Ishikawa (cell line): ENCODE measurements around the gene CTTNBP2NL.

Experiments used
- CEBPB ChIP-seq: IDR thresholded peaks from 2 replicates; pipeline ENCODE4 v1.6.1; 2012
- CREB1 ChIP-seq: IDR thresholded peaks from 2 replicates; pipeline ENCODE4 v1.6.1; 2012; ENCODE audit warnings: low read depth
- EGR1 ChIP-seq: IDR thresholded peaks from 2 replicates; pipeline ENCODE4 v1.6.1; 2012
- EP300 ChIP-seq: IDR thresholded peaks from 2 replicates; pipeline ENCODE4 v1.6.1; 2012; ENCODE audit warnings: borderline replicate concordance
- FOXM1 ChIP-seq: IDR thresholded peaks from 2 replicates; pipeline ENCODE4 v1.6.1; 2012; ENCODE audit warnings: low read depth, borderline replicate concordance
- NFIC ChIP-seq: IDR thresholded peaks from 2 replicates; pipeline ENCODE4 v1.6.1; 2012
- RAD21 ChIP-seq: IDR thresholded peaks from 2 replicates; pipeline ENCODE4 v1.6.1; 2012; ENCODE audit warnings: low read depth
- TAF1 ChIP-seq: IDR thresholded peaks from 2 replicates; pipeline ENCODE4 v1.6.1; 2012; ENCODE audit warnings: low read depth, mild to moderate bottlenecking
- TCF12 ChIP-seq: IDR thresholded peaks from 2 replicates; pipeline ENCODE4 v1.6.1; 2012; ENCODE audit warnings: low read depth
- TEAD4 ChIP-seq: IDR thresholded peaks from 2 replicates; pipeline ENCODE4 v1.6.1; 2012
- YY1 ChIP-seq: IDR thresholded peaks from 2 replicates; pipeline ENCODE4 v1.6.1; 2012; ENCODE audit warnings: low read depth
- ZBTB7A ChIP-seq: IDR thresholded peaks from 2 replicates; pipeline ENCODE4 v1.6.1; 2012; ENCODE audit warnings: low read depth
- TF ChIP-seq, protein P1 (sequence below): IDR thresholded peaks from 2 replicates; pipeline ENCODE4 v1.6.1; 2012
- TF ChIP-seq, protein P2 (sequence below): IDR thresholded peaks from 2 replicates; pipeline ENCODE4 v1.6.1; 2012
- TF ChIP-seq, protein P3 (sequence below): IDR thresholded peaks from 2 replicates; pipeline ENCODE4 v1.6.1; 2012; ENCODE audit warnings: low read depth, mild to moderate bottlenecking

Gene CTTNBP2NL, protein sequence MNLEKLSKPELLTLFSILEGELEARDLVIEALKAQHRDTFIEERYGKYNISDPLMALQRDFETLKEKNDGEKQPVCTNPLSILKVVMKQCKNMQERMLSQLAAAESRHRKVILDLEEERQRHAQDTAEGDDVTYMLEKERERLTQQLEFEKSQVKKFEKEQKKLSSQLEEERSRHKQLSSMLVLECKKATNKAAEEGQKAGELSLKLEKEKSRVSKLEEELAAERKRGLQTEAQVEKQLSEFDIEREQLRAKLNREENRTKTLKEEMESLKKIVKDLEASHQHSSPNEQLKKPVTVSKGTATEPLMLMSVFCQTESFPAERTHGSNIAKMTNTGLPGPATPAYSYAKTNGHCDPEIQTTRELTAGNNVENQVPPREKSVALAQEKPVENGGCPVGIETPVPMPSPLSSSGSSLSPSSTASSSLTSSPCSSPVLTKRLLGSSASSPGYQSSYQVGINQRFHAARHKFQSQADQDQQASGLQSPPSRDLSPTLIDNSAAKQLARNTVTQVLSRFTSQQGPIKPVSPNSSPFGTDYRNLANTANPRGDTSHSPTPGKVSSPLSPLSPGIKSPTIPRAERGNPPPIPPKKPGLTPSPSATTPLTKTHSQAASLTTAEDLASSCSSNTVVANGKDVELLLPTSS

DNA sequence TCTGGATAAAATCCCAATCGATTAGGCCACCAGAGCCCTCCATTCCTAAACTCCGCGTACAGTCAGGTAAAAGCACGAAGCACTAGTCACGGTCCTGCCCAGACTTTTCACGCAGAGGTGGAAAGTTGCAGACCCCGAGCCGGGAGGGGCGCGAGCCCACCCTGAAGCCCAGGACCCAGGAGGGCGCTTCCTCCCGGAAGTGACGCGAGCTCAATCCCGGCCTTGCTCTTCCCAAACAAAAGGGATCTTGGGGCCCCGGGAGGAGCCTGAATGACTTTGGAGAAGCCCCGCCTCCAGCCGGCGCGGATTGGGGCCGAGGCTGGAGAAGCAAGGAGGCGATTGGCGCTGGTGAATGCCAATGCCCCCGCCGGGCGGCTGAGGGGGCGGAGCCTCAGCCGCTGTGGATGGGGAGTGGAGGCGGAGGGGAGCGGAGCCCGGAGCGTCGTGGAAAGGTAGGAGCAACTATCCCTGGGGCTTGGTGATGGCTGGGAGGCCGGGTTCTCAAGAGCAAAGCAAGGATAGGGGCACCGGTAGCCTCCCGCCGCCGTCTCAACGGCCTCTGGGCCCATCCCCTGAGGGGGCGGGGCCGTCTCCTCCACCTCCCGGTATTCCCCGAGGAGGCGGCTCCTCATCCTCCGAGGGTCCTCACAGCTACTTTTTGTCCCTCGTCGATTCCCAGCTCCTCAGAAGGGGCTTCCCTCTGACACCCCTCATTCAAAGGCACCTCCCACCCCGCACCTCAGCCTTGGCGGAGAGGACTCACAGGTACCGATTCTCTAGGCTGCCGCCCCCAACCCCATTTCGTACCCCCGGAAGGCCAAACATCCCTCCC, at the start of gene CTTNBP2NL:
Gene CTTNBP2NL (plus strand): TSS at position 394 of the 832 bp plus-strand sequence. CDS start 19,952 bp downstream, outside the sequence.
- TF ChIP-seq TEAD4 (no peak), TCF12 (no peak; the same call in 1 of the 2 replicates), TAF1 (peak; percentile 64), ZBTB7A (peak; percentile 99), EGR1 (0 out of 2 replicates have a peak, but pooled peaks have one; percentile 49), CREB1 (peak; percentile 63)
- TF ChIP-seq, protein P1, sequence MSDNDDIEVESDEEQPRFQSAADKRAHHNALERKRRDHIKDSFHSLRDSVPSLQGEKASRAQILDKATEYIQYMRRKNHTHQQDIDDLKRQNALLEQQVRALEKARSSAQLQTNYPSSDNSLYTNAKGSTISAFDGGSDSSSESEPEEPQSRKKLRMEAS, result peak; percentile 38; the same call in 1 of the 2 replicates

DNA sequence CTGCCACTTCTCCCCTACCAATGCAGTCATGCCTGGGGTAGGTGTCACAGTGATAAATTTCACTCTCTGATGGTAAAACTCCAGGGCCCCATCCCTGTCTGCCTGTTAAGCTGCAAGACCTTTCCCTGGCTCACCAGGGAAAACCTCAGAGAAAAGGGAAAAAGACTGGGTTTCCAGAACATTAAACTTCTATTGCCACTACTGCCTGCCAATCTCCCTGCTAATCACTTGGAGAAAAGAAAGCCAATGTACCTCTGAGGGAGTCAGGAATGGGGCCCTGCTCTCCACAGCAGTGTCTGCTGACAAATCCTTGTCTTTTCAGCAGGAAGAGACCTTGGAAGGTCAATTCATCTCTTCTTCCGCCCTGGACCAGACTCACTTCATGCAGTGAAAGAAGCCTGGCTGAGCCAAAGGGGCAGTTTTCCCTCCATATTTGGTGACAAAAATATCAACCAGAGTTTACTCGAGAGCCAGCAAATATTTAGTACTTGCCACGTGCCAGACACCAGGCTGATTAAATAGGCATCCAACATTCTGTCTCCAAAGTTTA, 49.1 kb upstream of the CTTNBP2NL start:
- TF ChIP-seq, protein P1, result no peak
- TF ChIP-seq, protein P2, sequence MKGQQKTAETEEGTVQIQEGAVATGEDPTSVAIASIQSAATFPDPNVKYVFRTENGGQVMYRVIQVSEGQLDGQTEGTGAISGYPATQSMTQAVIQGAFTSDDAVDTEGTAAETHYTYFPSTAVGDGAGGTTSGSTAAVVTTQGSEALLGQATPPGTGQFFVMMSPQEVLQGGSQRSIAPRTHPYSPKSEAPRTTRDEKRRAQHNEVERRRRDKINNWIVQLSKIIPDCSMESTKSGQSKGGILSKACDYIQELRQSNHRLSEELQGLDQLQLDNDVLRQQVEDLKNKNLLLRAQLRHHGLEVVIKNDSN, result no peak
- TF ChIP-seq FOXM1 (no peak), EP300 (no peak), RAD21 (no peak), ZBTB7A (no peak), CREB1 (no peak), NFIC (no peak), CEBPB (no peak), TCF12 (no peak), EGR1 (no peak), TAF1 (no peak), TEAD4 (no peak), YY1 (no peak)
- TF ChIP-seq, protein P3, sequence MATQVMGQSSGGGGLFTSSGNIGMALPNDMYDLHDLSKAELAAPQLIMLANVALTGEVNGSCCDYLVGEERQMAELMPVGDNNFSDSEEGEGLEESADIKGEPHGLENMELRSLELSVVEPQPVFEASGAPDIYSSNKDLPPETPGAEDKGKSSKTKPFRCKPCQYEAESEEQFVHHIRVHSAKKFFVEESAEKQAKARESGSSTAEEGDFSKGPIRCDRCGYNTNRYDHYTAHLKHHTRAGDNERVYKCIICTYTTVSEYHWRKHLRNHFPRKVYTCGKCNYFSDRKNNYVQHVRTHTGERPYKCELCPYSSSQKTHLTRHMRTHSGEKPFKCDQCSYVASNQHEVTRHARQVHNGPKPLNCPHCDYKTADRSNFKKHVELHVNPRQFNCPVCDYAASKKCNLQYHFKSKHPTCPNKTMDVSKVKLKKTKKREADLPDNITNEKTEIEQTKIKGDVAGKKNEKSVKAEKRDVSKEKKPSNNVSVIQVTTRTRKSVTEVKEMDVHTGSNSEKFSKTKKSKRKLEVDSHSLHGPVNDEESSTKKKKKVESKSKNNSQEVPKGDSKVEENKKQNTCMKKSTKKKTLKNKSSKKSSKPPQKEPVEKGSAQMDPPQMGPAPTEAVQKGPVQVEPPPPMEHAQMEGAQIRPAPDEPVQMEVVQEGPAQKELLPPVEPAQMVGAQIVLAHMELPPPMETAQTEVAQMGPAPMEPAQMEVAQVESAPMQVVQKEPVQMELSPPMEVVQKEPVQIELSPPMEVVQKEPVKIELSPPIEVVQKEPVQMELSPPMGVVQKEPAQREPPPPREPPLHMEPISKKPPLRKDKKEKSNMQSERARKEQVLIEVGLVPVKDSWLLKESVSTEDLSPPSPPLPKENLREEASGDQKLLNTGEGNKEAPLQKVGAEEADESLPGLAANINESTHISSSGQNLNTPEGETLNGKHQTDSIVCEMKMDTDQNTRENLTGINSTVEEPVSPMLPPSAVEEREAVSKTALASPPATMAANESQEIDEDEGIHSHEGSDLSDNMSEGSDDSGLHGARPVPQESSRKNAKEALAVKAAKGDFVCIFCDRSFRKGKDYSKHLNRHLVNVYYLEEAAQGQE, result no peak

DNA sequence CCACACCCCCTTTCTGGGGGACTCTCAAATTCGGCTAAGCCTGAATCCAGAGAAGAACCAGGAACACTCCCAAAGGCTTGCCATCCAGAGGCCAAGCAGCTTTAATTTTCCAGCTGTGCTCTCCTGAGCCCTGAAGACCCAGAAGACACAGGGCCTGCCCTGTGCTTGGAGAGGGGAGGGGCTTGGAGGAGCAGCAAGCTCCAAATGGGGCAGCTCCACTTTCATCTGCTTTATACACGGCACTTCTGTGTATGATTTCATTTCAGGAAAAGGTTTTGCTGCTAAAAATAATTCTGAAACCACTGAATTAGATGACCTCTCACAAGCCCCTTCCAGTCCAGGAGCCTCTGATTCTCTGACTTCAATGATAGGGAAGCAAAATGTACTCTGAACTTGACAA, 39.2 kb upstream of the CTTNBP2NL start:
- TF ChIP-seq FOXM1 (no peak), EP300 (no peak), CEBPB (no peak), NFIC (no peak), RAD21 (no peak), TEAD4 (no peak), TAF1 (no peak), TCF12 (no peak), ZBTB7A (no peak), YY1 (no peak), EGR1 (no peak), CREB1 (no peak)
- TF ChIP-seq, protein P1, result no peak
- TF ChIP-seq, protein P3, result no peak
- TF ChIP-seq, protein P2, result no peak

DNA sequence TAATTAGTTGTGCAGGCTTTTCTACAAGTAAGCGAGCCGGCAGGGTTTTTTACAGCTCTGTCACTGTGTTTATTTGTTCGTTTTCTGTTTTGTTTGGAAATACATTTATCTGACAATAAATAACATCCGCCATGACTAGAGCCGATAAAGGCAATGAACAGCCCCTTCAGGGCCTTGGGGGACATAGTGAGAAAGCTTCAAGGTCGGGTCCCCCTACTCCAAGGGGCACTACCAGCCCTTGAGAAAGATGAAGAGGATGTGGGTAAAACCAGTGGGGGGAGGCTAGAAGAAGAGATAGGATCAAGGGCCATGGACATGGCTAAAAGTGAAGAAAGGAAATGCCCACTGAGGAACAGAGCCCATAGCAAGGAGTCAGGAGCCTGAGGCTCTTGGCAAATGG, 38.5 kb upstream of the CTTNBP2NL start:
- no peak for TF ChIP-seq FOXM1
- TF ChIP-seq, protein P3, result no peak
- TF ChIP-seq CREB1, result no peak
- no peak for TF ChIP-seq CEBPB
- no peak for TF ChIP-seq ZBTB7A
- no peak for TF ChIP-seq TEAD4
- TF ChIP-seq NFIC, result no peak
- TF ChIP-seq TAF1, result no peak
- TF ChIP-seq EP300, result no peak
- no peak for TF ChIP-seq EGR1
- no peak for TF ChIP-seq RAD21
- no peak for TF ChIP-seq YY1
